Activated gamma-delta T cell (primary cell): ENCODE data around the gene FADS1.

Experiments
- DNase-seq: peaks from one replicate; lab custom pipeline; 2025; lab: John Stamatoyannopoulos, UW

The FADS1 gene

GRCh38 chr11:61760946-61761345 is 55.9 kb downstream of the FADS1 start:
- DNase-seq = no peak

DNA sequence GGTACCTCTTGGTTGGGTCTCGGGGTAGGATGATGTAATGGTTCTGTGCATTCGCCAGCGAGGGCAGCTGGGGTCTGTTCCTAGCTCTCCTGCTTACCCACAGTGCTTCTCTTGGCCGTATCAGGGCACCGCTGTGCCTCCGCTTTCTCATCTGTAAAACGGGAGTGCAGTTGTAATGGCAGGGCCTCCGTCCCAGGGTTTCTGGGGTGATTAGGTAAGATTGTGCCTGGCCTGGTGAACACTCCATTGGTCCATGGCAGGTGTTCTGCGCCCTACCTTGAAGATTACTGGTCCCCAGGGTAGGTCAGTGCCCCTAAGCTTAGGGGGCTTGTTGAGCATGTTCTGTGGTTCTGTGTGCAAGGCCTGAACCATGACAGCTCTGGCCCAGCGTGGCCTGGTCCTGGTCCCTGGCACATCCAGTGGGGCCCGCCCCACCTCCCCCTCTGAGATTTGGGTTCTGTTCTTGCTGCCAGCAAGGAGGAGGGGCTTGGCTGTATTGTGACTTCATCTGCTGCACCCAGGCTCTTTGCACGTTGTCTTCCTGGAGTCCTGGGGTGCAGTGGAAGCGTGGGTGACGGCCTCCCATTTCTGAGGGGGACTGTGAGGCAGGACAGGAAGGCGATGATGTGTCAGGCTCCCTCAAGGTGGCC is 59.5 kb downstream of the FADS1 start:
- no peak for DNase-seq

DNA sequence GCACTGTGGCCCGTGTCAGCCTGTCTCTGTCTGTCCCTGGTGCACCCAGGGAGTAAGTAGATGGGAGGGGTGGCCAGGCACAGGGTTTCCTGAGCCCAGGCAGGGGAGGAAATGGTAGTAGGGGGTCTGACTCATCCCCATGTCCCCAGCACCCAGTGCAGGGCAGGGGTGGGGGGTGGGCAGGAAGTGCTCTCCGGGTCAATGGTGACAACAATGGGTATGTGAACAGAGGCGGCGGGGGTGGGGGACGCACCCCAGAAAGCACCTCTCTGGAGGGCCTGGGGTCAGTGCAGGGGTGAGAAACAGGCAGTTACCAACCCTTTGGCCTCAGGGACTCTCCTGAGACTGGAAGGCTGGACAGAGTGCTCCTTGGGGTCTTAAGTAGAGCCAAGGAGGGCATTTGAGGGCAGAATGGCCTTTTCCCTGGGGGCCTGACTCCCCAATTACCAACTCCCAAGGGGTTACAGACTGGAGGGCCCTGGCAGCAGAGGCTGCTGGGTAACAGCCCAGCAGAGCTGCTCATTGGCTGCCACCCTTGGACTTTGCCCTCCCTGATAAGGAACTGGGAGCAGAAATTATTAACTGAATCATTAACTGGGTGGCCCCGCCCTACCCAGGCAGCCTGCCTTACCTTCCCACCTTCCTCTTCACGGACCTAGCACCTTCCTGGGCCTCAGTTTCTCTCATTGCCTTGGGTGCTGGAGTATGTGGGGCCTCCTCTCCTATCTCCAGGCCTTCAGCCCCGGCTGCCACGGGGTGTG is 60.2 kb downstream of the FADS1 start:
- DNase-seq = no peak

DNA sequence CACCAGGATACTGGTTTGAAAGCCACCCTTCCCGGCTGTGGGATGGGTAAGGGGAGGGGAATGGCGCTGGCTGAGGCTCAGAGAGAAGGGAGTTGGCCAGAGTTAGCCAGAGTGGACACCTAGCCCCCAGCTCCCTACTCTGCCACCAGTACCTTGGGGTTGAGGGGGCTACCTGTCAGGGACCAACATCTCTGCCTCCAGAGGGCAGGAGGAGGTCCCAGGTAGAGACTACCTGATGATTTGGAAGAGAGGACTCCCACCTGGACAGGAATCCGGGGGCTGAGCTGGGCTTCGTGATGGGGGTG is 60.7 kb downstream of the FADS1 start:
- no peak for DNase-seq

DNA sequence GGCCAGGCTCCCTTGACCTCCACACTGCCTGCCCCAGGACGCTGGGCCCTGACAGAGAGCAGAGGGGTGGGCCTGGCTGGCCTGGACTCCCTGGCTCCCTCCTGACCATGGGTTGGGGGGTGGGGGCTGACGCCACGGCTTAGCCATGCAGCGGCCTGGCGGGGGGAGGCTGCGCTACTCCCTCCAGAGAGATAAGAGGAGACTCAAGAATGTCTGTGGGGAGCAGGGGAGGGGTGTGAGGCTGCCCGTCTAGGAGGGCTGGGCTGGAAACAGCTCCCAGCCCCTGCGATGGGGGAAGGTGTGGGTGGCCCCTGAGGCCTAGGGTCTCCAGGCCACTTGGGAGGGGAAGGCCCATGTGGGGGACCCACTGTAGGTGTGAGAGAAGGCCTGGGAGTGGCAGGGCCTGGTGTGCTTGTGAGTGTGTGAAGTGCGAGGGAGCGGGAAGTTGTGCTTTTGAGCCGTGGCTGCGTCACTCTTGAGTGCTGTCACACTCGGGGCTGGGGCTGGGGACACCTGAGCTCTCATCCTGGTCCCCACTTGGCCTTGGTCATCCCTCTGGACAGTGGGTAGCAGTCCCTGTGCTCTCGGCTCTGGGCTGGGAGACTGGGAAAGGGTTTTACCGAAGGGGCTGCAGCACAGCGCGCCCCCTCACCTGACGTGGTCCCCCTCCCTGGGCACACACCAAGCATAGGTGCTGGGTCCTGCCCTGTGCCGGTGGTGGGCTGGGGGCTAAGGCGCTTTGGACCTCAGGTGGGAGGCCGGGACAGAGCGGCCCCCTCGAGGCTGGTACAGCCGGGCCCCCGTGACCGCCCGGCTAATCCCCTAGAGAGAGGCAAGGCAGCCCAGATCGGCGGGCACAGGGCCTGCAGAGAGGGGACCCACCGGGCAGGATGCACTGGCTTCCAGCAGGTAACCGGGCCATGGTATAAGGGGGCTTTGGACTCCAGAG is 62.0 kb downstream of the FADS1 start:
- DNase-seq = no peak

DNA sequence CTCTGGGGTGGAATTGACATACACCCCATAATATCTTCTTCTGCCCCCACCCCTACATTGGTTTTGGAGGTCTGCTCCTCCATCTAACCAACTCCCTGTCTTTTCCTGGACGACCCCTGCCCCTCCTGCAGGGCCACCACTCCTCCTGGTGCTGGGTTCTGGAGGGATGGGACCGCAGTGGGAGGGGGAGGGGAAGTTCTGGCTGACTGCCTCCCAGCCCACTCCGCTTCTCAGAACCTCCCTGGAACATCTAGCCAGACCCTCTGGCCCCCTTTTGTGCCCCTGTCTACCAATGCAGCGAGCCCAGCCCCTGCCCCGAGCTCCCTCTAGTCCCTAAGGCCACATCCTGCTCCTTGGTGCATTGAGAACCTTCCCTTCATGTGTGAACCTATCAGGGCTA is 63.1 kb downstream of the FADS1 start:
- no peak for DNase-seq

DNA sequence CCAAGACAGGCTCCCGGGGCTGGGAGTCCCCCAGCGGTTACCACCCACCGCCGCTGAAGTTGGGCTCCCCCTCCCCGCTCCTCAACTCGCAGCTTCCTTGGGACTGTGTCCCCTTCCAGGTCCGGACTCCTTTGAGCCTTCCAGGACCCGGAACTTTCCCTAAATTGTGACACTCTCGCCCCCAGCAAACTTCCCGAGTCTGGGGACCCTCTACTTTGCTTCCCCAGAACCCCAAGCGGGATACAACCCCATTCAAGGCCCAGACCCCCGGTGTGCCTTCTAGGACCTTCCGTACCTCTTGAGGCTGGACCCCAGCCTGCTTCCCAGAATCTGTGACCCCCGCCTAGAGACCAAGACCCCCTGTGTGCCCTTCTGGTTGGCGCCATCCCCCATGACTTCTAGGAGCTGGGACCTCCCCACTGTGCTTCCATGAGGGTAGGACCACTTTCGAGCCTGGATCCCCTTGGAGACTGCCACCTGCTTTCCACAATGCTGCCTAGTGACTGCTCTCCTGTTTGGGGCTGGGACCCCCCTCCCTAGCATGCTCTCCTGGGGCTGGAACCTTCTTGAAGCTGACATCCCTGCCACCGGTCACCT is 63.8 kb downstream of the FADS1 start:
- DNase-seq = no peak

DNA sequence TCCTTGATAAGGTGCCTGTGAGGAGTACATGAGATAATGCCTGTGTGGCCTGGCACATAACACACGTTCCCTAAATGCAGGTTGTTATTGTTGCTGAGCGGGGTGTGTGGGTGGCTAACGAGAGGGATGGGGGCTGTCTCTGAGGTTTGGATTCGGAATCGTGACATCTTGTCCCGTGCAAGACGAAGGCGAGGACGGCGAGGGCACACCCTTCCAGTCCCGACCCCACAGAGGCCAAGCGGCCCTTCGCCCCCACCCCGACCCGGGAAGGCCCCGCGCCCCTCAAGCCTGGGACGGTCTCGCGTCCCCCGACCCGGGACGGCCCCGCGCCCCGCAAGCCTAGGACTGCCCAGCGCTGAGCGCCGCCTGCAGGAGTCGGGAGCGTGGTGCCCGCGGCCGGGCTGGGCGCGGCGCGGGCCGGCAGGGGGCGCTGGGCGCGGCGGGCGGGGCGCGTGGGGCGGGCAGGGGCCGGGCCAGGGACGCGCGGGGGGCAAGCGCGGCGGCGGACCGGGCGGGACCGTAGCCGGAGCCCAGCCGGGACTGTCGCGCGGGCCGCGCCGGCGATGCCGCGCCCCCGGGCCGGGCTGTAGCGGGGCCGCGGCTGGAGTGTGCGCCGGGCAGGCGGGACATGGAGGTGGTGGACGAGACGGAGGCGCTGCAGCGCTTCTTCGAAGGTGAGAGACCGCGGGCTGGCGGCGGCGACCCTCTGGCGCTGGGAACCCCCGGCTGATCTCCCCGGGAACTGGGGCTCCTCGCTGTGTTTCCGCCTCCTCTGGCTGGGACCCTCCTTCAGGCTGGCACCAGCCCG is 64.5 kb downstream of the FADS1 start, which contains the start of gene MYRF:
MYRF (plus strand) TSS at position 520 of the 808 bp plus-strand sequence; CDS start at position 629, 109 bp downstream.
- peak; percentile 57 for DNase-seq

GRCh38 chr11:61751384-61751783 is 65.4 kb downstream of the FADS1 start:
- no peak for DNase-seq

DNA sequence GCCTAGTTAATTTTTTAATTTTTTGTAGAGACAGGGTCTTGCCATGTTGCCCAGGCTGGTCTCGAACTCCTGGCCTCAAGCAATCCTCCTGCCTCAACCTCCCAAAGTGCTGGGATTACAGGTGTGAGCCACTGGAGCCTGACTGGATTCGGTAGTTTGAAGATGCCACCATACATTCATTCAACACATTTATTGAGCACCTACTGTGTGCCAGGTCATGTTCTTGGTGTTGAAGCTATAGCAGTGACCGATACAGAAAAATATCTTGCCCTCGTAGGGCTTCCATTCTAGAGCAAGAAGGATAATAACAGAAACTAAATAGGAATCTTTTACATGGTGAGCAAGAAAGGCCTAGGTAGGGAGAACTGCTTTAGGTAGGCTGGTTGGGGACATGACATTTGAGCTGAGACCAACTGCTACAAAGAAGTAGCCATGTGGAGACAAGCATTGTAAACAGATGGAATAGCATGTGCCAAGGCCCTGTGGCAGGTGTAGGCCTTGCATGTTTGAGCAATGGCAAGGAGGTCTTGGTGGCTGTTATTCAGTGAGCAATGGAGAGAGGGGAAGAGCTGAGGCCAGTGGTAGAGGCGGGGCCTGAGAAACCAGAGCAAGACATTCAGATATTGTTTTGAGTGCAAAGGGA is 66.1 kb downstream of the FADS1 start:
- DNase-seq = no peak
